GM19099 (cell line): Measurements from ENCODE around the gene TRIM37.

Source experiments
- POLR2A ChIP-seq: IDR thresholded peaks from 3 replicates; pipeline ENCODE4 v1.6.1; 2011; ENCODE audit warnings: low read depth; ENCODE audit not compliant: insufficient read length; ENCODE audit errors: extremely low read depth

TRIM37 gene

DNA sequence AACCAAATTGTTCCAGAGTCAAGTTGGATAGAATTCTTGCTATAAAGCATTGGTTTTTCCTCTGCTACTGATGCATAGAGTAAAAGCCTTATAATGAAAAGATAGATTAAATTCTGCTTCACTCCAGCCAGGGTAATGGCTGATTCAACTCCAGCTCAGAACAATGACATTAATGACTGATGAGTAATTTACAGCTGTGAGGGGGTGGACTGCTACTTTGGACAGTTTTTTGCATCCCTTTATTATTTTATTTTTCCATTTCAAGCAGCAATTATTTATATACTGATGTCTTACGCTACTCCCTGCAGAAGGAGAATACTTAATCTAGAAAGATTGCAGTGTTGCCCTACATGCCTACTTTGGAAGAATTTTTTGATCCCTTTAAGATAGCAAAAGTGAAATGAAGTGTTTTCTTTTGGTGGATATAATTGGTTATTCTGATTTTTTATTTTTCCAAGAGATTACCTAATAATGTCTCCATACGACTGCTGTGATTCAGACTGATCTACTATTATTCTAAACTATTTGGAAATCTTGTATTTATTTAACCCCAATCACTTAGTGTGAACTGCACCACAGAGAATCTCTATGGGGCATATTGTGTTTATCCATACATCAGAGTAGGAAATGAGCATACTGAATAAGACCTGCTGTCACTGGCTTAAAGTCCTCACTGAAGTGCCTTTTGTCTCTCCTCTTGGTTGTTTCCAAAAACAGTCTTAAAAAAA is 149.5 kb downstream of the TRIM37 start:
- no peak for TF ChIP-seq POLR2A

GRCh38 chr17:58947824-58948223 is 158.9 kb downstream of the TRIM37 start:
- TF ChIP-seq POLR2A: no peak

DNA sequence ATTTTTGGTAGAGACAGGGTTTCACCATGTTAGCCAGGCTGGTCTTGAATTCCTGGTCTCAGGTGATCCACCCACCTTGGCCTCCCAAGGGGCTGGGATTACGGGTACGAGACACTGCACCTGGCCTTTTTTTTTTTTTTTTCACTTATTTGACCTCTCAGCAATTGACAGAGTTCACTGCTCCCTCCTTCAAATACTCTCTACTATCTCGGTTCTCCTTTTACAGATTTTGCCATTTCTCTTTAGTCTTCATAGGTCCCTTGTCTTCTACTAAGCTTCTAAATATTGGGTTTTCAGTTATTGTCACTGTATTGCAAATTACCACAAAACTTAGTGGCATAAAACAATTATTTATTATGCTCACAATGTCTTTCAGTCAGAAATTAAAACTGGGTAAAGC is 159.3 kb downstream of the TRIM37 start:
- no peak for TF ChIP-seq POLR2A

- no peak for TF ChIP-seq POLR2A
Measured at GRCh38 chr17:58944166-58944565, 162.5 kb downstream of the TRIM37 start.

GRCh38 chr17:58936295-58936694 is 170.4 kb downstream of the TRIM37 start:
- no peak for TF ChIP-seq POLR2A

- no peak for TF ChIP-seq POLR2A
Measured at GRCh38 chr17:58932956-58933355, 173.7 kb downstream of the TRIM37 start.
